Liver (tissue), 9 donors: Measurements from ENCODE around the gene TTC21A. TPM values are rescaled to one million over a fixed set of nuclear protein-coding genes. Genes with fewer than 3 reads are reported as not detected.

ENCODE experiments used
- DNase-seq: peaks from one replicate; pipeline ENCODE4 v3.0.0-alpha.2; 2017; ENCODE audit warnings: low spot score
- H3K27ac ChIP-seq, 2 donors: one replicate each; pipeline ENCODE4 v1.7.0; 2013; ENCODE audit warnings: inconsistent platforms in 2 of 2, low read length in 2 of 2, control low read depth in 1 of 2, low read depth in 1 of 2, mild to moderate bottlenecking in 1 of 2
- H3K27me3 ChIP-seq, 4 donors: one replicate each; pipeline versions ENCODE4 v1.6.1 to v1.7.0; 2013; ENCODE audit warnings: low read length in 3 of 4, inconsistent platforms in 1 of 4, mild to moderate bottlenecking in 1 of 4, moderate library complexity in 1 of 4; ENCODE audit not compliant: control insufficient read depth in 4 of 4, insufficient read depth in 4 of 4
- H3K36me3 ChIP-seq, 4 donors: one replicate each; pipeline versions ENCODE4 v1.6.1 to v1.7.0; 2013; ENCODE audit warnings: low read length in 3 of 4, mild to moderate bottlenecking in 3 of 4, low read depth in 1 of 4, moderate library complexity in 1 of 4; ENCODE audit not compliant: control insufficient read depth in 4 of 4, insufficient read depth in 3 of 4
- H3K4me1 ChIP-seq, 4 donors: one replicate each; pipeline versions ENCODE4 v1.6.1 to v1.7.0; 2013; ENCODE audit warnings: low read length in 3 of 4, mild to moderate bottlenecking in 3 of 4, moderate library complexity in 1 of 4; ENCODE audit not compliant: control insufficient read depth in 4 of 4, insufficient read depth in 4 of 4
- H3K4me3 ChIP-seq, 3 donors: one replicate each; pipeline versions ENCODE4 v1.6.1 to v1.7.0; 2013; ENCODE audit warnings: low read length in 3 of 3, control low read depth in 1 of 3, low read depth in 1 of 3, mild to moderate bottlenecking in 1 of 3
- H3K9ac ChIP-seq, 2 donors: one replicate each; pipeline ENCODE4 v1.7.0; 2013; ENCODE audit warnings: low read length in 2 of 2, mild to moderate bottlenecking in 2 of 2, moderate library complexity in 2 of 2, control low read depth in 1 of 2, low read depth in 1 of 2
- H3K9me3 ChIP-seq, 4 donors: one replicate each; pipeline versions ENCODE4 v1.6.1 to v1.7.0; 2013; ENCODE audit warnings: low read length in 3 of 4; ENCODE audit not compliant: control insufficient read depth in 4 of 4
- ATF3 ChIP-seq: IDR thresholded peaks from 2 replicates; pipeline ENCODE4 v1.6.1; 2016; ENCODE audit warnings: antibody characterized with exemption
- CTCF ChIP-seq: fragments of 150-350 bp; IDR thresholded peaks from 2 replicates; pipeline ENCODE4 v1.5.1; 2017; ENCODE audit warnings: improper control_type of control experiment, low read depth, low read length; ENCODE audit not compliant: missing input control
- EGR1 ChIP-seq, 2 donors: IDR thresholded peaks; 2 replicates each; pipeline ENCODE4 v1.6.1; 2016 to 2018; ENCODE audit warnings: antibody characterized with exemption in 2 of 2, low read depth in 2 of 2
- FOXA1 ChIP-seq: IDR thresholded peaks from 2 replicates; pipeline ENCODE4 v1.6.1; 2016; ENCODE audit warnings: antibody characterized with exemption
- GABPA ChIP-seq, 2 donors: IDR thresholded peaks in 1 of 2; conservative IDR thresholded peaks in 1 of 2; 2 replicates each; pipeline ENCODE4 v1.6.1; 2016; ENCODE audit warnings: antibody characterized with exemption in 2 of 2, mild to moderate bottlenecking in 1 of 2, moderate library complexity in 1 of 2
- HNF4A ChIP-seq, 2 donors: conservative IDR thresholded peaks; 2 replicates each; pipeline ENCODE4 v1.6.1; 2016; ENCODE audit warnings: antibody characterized with exemption in 2 of 2, mild to moderate bottlenecking in 2 of 2
- NR2F2 ChIP-seq: IDR thresholded peaks from 2 replicates; pipeline ENCODE4 v1.6.1; 2016; ENCODE audit warnings: antibody characterized with exemption
- RAD21 ChIP-seq, 2 donors: IDR thresholded peaks; 2 replicates each; pipeline ENCODE4 v1.6.1; 2016; ENCODE audit warnings: antibody characterized with exemption in 2 of 2, mild to moderate bottlenecking in 2 of 2
- REST ChIP-seq: IDR thresholded peaks from 2 replicates; pipeline ENCODE4 v1.6.1; 2016; ENCODE audit warnings: antibody characterized with exemption, mild to moderate bottlenecking
- RXRA ChIP-seq, 2 donors: IDR thresholded peaks; 2 replicates each; pipeline ENCODE4 v1.6.1; 2017 to 2018; ENCODE audit warnings: antibody characterized with exemption in 2 of 2, mild to moderate bottlenecking in 1 of 2
- SP1 ChIP-seq: IDR thresholded peaks from 2 replicates; pipeline ENCODE4 v1.6.1; 2018; ENCODE audit warnings: antibody characterized with exemption, mild to moderate bottlenecking
- YY1 ChIP-seq: IDR thresholded peaks from 2 replicates; pipeline ENCODE4 v1.6.1; 2016; ENCODE audit warnings: antibody characterized with exemption, mild to moderate bottlenecking
- ZBTB33 ChIP-seq: IDR thresholded peaks from 2 replicates; pipeline ENCODE4 v1.6.1; 2016; ENCODE audit warnings: antibody characterized with exemption
- WGBS: extraction: QIAGEN DNeasy Blood & Tissue Kit; methylation state at CpG from one replicate; pipeline ENCODE4 v1.1.7; 2013; 5-methylcytosine and 5-hydroxymethylcytosine counted together
- polyA plus RNA-seq, 2 donors: library from polyadenylated mRNA; stranded (reverse) in 1 of 2; unstranded in 1 of 2; fragments of 200-250 nt in 1 of 2; fragments of >200 nt in 1 of 2; fragmentation: Nextera tagmentation in 1 of 2; extraction: Ambion mirVana in 1 of 2; gene quantifications; one replicate each; pipeline versions ENCODE4 v1.2.1 to v1.2.3, GENCODE V29; 2013 to 2015
- total RNA-seq, 2 donors: library from RNA; depleted of rRNA; stranded (reverse); fragments of >200 nt; gene quantifications; one replicate each; pipeline ENCODE4 v1.2.3, GENCODE V29; 2014
- donor health status: healthy.
- donor health status: healthy.
- donor health status: healthy.
- donor health status: healthy.
- donor health status: healthy.

TTC21A gene
- total and polyA plus RNA-seq, 4 donors = 0.28 to 3.3 (median 1.6) TPM

GRCh38 chr3:39180546-39181346 lies 73.3 kb downstream of the TTC21A start:
- Histone ChIP-seq H3K27ac (peak overlapping the region; percentile 61 to 75), H3K4me3 (peak overlapping the region in 2 of 3 donors; percentile 30 to 60), H3K4me1 (peaks cover 10 to 35% (median 24%) of the 10 kb centered on the region in 4 donors), H3K9me3 (no peaks in the 10 kb centered on the region), H3K9ac (peak overlapping the region; percentile 5 to 20), H3K27me3 (no peaks in the 10 kb centered on the region), H3K36me3 (no peaks in the 10 kb centered on the region)
- WGBS = 3% methylated on average over 64 of the region's 64 CpGs
- TF ChIP-seq EGR1 (IDR thresholded peaks at IDR 0.05; ENCODE audit: low read depth in 2 of 2) (no peak), FOXA1 (no peak), NR2F2 (peak; percentile 36), SP1 (peak; percentile 68), GABPA (IDR thresholded peaks at IDR 0.05 in 1 of 2, conservative IDR thresholded peaks at IDR 0.05 in 1 of 2) (no peak), ATF3 (no peak), ZBTB33 (no peak), RAD21 (IDR thresholded peaks at IDR 0.05) (peak; percentile 40 to 66), YY1 (peak; percentile 36), RXRA (IDR thresholded peaks at IDR 0.05) (peak in 1 of 2 donors; percentile 15), CTCF (peak; percentile 42), HNF4A (conservative IDR thresholded peaks at IDR 0.05) (no peak), REST (peak; percentile 27)
- DNase-seq = peak; percentile 92
